ENCODE data around the gene PROC. TPM values are rescaled to one million over a fixed set of nuclear protein-coding genes. Genes with fewer than 3 reads are reported as not detected.
A peak's percentile ranks its signal among the peaks of the same experiment; 100 is the strongest.

Gene PROC
- total RNA-seq, 1 experiment from 2014 or later, result 1.1 TPM

- in situ Hi-C loops (cut with HindIII; ENCODE audit: low pct_unique_long_range_greater_than_20kb, low sequenced_read_pairs), result no loop called here
- ChIA-PET POLR2A (no interaction called here), CTCF (no interaction called here)
- Histone ChIP-seq H3K27ac (ENCODE audit: low read length) (no peak overlapping the region), H3K36me3 (ENCODE audit: control insufficient read depth, insufficient read depth, low read length) (no peaks in the 10 kb centered on the region), H3K4me3 (ENCODE audit: low read depth in 2 of 2, low read length in 2 of 2) (peak overlapping the region; percentile 43 to 49), H3K9me3 (ENCODE audit: control insufficient read depth, insufficient read depth, low read depth, low read length) (no peaks in the 10 kb centered on the region), H3K27me3 (ENCODE audit: control insufficient read depth, insufficient read depth, low read length) (peaks cover 3% of the 10 kb centered on the region; the same call in 1 of the 2 replicates), H3K4me1 (ENCODE audit: control insufficient read depth, insufficient read depth, low read length) (peaks cover 16% of the 10 kb centered on the region)
- ATAC-seq (no peak), DNase-seq (ENCODE audit: low read depth, low spot score) (no peak)
- no peak for TF ChIP-seq POLR2AphosphoS5 (IDR thresholded peaks at IDR 0.05; ENCODE audit: low read depth, low read length)
- TF ChIP-seq TCF7L2 (IDR thresholded peaks at IDR 0.05; ENCODE audit: low read depth, low read length), result no peak
- TF ChIP-seq, protein P1, sequence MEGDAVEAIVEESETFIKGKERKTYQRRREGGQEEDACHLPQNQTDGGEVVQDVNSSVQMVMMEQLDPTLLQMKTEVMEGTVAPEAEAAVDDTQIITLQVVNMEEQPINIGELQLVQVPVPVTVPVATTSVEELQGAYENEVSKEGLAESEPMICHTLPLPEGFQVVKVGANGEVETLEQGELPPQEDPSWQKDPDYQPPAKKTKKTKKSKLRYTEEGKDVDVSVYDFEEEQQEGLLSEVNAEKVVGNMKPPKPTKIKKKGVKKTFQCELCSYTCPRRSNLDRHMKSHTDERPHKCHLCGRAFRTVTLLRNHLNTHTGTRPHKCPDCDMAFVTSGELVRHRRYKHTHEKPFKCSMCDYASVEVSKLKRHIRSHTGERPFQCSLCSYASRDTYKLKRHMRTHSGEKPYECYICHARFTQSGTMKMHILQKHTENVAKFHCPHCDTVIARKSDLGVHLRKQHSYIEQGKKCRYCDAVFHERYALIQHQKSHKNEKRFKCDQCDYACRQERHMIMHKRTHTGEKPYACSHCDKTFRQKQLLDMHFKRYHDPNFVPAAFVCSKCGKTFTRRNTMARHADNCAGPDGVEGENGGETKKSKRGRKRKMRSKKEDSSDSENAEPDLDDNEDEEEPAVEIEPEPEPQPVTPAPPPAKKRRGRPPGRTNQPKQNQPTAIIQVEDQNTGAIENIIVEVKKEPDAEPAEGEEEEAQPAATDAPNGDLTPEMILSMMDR (IDR thresholded peaks at IDR 0.05), result no peak
- TF ChIP-seq SIN3A (IDR thresholded peaks at IDR 0.05; ENCODE audit: borderline replicate concordance, insufficient read depth, low read depth, low read length), result no peak
- TF ChIP-seq, protein P2, sequence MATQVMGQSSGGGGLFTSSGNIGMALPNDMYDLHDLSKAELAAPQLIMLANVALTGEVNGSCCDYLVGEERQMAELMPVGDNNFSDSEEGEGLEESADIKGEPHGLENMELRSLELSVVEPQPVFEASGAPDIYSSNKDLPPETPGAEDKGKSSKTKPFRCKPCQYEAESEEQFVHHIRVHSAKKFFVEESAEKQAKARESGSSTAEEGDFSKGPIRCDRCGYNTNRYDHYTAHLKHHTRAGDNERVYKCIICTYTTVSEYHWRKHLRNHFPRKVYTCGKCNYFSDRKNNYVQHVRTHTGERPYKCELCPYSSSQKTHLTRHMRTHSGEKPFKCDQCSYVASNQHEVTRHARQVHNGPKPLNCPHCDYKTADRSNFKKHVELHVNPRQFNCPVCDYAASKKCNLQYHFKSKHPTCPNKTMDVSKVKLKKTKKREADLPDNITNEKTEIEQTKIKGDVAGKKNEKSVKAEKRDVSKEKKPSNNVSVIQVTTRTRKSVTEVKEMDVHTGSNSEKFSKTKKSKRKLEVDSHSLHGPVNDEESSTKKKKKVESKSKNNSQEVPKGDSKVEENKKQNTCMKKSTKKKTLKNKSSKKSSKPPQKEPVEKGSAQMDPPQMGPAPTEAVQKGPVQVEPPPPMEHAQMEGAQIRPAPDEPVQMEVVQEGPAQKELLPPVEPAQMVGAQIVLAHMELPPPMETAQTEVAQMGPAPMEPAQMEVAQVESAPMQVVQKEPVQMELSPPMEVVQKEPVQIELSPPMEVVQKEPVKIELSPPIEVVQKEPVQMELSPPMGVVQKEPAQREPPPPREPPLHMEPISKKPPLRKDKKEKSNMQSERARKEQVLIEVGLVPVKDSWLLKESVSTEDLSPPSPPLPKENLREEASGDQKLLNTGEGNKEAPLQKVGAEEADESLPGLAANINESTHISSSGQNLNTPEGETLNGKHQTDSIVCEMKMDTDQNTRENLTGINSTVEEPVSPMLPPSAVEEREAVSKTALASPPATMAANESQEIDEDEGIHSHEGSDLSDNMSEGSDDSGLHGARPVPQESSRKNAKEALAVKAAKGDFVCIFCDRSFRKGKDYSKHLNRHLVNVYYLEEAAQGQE (IDR thresholded peaks at IDR 0.05; ENCODE audit: insufficient read depth in 1 of 2, low read depth in 2 of 2, low read length in 1 of 2), result no peak
- BruUV-seq (replicated peaks), result no TSS peak
- intact Hi-C loops (cut with micrococcal nuclease; ENCODE audit: unreplicated experiment), result no loop called here
These were observed 5.7 kb downstream of the PROC start for GRCh38 chr2:127423880-127424279.

DNA sequence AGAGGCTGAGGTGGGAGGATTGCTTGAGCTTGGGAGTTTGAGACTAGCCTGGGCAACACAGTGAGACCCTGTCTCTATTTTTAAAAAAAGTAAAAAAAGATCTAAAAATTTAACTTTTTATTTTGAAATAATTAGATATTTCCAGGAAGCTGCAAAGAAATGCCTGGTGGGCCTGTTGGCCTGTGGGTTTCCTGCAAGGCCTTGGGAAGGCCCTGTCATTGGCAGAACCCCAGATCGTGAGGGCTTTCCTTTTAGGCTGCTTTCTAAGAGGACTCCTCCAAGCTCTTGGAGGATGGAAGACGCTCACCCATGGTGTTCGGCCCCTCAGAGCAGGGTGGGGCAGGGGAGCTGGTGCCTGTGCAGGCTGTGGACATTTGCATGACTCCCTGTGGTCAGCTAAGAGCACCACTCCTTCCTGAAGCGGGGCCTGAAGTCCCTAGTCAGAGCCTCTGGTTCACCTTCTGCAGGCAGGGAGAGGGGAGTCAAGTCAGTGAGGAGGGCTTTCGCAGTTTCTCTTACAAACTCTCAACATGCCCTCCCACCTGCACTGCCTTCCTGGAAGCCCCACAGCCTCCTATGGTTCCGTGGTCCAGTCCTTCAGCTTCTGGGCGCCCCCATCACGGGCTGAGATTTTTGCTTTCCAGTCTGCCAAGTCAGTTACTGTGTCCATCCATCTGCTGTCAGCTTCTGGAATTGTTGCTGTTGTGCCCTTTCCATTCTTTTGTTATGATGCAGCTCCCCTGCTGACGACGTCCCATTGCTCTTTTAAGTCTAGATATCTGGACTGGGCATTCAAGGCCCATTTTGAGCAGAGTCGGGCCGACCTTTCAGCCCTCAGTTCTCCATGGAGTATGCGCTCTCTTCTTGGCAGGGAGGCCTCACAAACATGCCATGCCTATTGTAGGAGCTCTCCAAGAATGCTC lies 6.6 kb downstream of the PROC start:
- DNase-seq (ENCODE audit: low read depth, low spot score), result no peak
- no TSS peak for BruUV-seq (replicated peaks)
- TF ChIP-seq SIN3A (IDR thresholded peaks at IDR 0.05; ENCODE audit: borderline replicate concordance, insufficient read depth, low read depth, low read length), result no peak
- no peak for TF ChIP-seq POLR2AphosphoS5 (IDR thresholded peaks at IDR 0.05; ENCODE audit: low read depth, low read length)
- TF ChIP-seq, protein P1 (IDR thresholded peaks at IDR 0.05), result no peak
- TF ChIP-seq, protein P2 (IDR thresholded peaks at IDR 0.05; ENCODE audit: insufficient read depth in 1 of 2, low read depth in 2 of 2, low read length in 1 of 2), result no peak
- no peak for TF ChIP-seq TCF7L2 (IDR thresholded peaks at IDR 0.05; ENCODE audit: low read depth, low read length)
- no peak overlapping the region for H3K27ac ChIP-seq (ENCODE audit: low read length)
- H3K27me3 ChIP-seq (ENCODE audit: control insufficient read depth, insufficient read depth, low read length), result peaks cover 3% of the 10 kb centered on the region; the same call in 1 of the 2 replicates
- intact Hi-C loops (cut with micrococcal nuclease; ENCODE audit: unreplicated experiment) (no loop called here), in situ Hi-C loops (cut with HindIII; ENCODE audit: low pct_unique_long_range_greater_than_20kb, low sequenced_read_pairs) (no loop called here)
- no peaks in the 10 kb centered on the region for H3K36me3 ChIP-seq (ENCODE audit: control insufficient read depth, insufficient read depth, low read length)
- no peaks in the 10 kb centered on the region for H3K9me3 ChIP-seq (ENCODE audit: control insufficient read depth, insufficient read depth, low read depth, low read length)
- no peak for ATAC-seq
- CTCF ChIA-PET, result interaction anchor here (1.0 to 1.5 kb wide), 2 partner anchors 39 to 55 kb away, joined by 3 to 4 read pairs; no protein-coding TSS in a partner anchor
- H3K4me3 ChIP-seq (ENCODE audit: low read depth in 2 of 2, low read length in 2 of 2), result no peak overlapping the region
- peaks cover 11% of the 10 kb centered on the region for H3K4me1 ChIP-seq (ENCODE audit: control insufficient read depth, insufficient read depth, low read length)
- POLR2A ChIA-PET, result no interaction called here

All from Panc1 (cell line).